Neural cell (in vitro differentiated cells): ENCODE results near the gene LIPA.

ENCODE experiments used
- CTCF ChIP-seq: fragments of 450-650 bp; IDR thresholded peaks from 2 replicates; pipeline ENCODE4 v1.5.1; 2014; ENCODE audit warnings: antibody characterized with exemption, mild to moderate bottlenecking, moderate library complexity; ENCODE audit not compliant: poor library complexity, severe bottlenecking
- SMC3 ChIP-seq: fragments of 450-650 bp; conservative IDR thresholded peaks from 2 replicates; pipeline ENCODE4 v1.6.1; 2014; ENCODE audit warnings: antibody characterized with exemption, mild to moderate bottlenecking, moderate library complexity; ENCODE audit not compliant: poor library complexity
- TAF1 ChIP-seq: IDR thresholded peaks from 2 replicates; pipeline ENCODE4 v1.6.1; 2012; ENCODE audit warnings: low read depth

- TF ChIP-seq TAF1: no peak
- no peak for TF ChIP-seq CTCF
- no peak for TF ChIP-seq SMC3
Observed at GRCh38 chr10:89171263-89171872, 80.2 kb downstream of the LIPA start.
